CD14-positive monocyte (primary cell): ENCODE measurements around the gene DCLRE1C. TPM values are rescaled to one million over a fixed set of nuclear protein-coding genes. Genes with fewer than 3 reads are reported as not detected.

Experiments used
- DNase-seq, 3 donors: peaks; one replicate each; pipeline ENCODE4 v3.0.0-alpha.2; 2011 to 2022
- H2AFZ ChIP-seq: 2 replicates; pipeline ENCODE4 v1.6.0; 2012; ENCODE audit warnings: mild to moderate bottlenecking, low read depth, low read length, inconsistent platforms; ENCODE audit not compliant: insufficient read depth, poor library complexity, severe bottlenecking
- H3K27ac ChIP-seq, 2 donors: 1 replicate in 1 of 2; 2 replicates in 1 of 2; pipeline ENCODE4 v1.5.1; 2012 to 2013; ENCODE audit warnings: low read length in 2 of 2, control low read depth in 1 of 2, inconsistent platforms in 1 of 2, low read depth in 1 of 2, mild to moderate bottlenecking in 1 of 2
- H3K27me3 ChIP-seq, 2 donors: one replicate each; pipeline versions ENCODE4 v1.6.0 to v1.6.1; 2011 to 2013; ENCODE audit warnings: low read length in 2 of 2; ENCODE audit not compliant: control insufficient read depth in 2 of 2, insufficient read depth in 2 of 2
- H3K36me3 ChIP-seq, 2 donors: replicated peaks in 1 of 2; 1 replicate in 1 of 2; 2 replicates in 1 of 2; pipeline versions ENCODE4 v1.5.1 to v1.6.1; 2012 to 2013; ENCODE audit warnings: low read length in 2 of 2, control low read depth in 1 of 2, inconsistent platforms in 1 of 2, mild to moderate bottlenecking in 1 of 2; ENCODE audit not compliant: insufficient read depth in 2 of 2, control insufficient read depth in 1 of 2
- H3K4me1 ChIP-seq, 2 donors: 1 replicate in 1 of 2; 2 replicates in 1 of 2; pipeline versions ENCODE4 v1.5.1 to v1.6.1; 2012 to 2013; ENCODE audit warnings: low read length in 2 of 2, control low read depth in 1 of 2, inconsistent platforms in 1 of 2, mild to moderate bottlenecking in 1 of 2, moderate library complexity in 1 of 2; ENCODE audit not compliant: insufficient read depth in 2 of 2, control insufficient read depth in 1 of 2
- H3K4me2 ChIP-seq: replicated peaks from 2 replicates; pipeline ENCODE3; 2012; ENCODE audit warnings: low read length, moderate library complexity, mild to moderate bottlenecking; ENCODE audit not compliant: poor library complexity, severe bottlenecking; ENCODE audit errors: extremely low read depth
- H3K4me3 ChIP-seq, 3 experiments: fragments of 200-600 bp in 1 of 3; sonication (generic) in 1 of 3; replicated peaks in 1 of 3; 1 replicate in 2 of 3; 2 replicates in 1 of 3; pipeline ENCODE4 v1.5.1; 2011 to 2013; ENCODE audit warnings: low read length in 3 of 3, mild to moderate bottlenecking in 3 of 3, control low read depth in 2 of 3, low read depth in 2 of 3, inconsistent platforms in 1 of 3, moderate library complexity in 1 of 3
- H3K79me2 ChIP-seq: 2 replicates; pipeline ENCODE4 v1.6.0; 2012; ENCODE audit warnings: mild to moderate bottlenecking, control low read depth, inconsistent platforms, low read length, moderate library complexity; ENCODE audit not compliant: insufficient read depth
- H3K9ac ChIP-seq: 2 replicates; pipeline ENCODE4 v1.6.0; 2017; ENCODE audit warnings: low read length, mild to moderate bottlenecking; ENCODE audit not compliant: insufficient read depth, poor library complexity, severe bottlenecking
- H3K9me3 ChIP-seq, 2 donors: replicated peaks in 1 of 2; 1 replicate in 1 of 2; 2 replicates in 1 of 2; pipeline versions ENCODE4 v1.5.1 to v1.6.1; 2012 to 2013; ENCODE audit warnings: low read length in 2 of 2, control low read depth in 1 of 2; ENCODE audit not compliant: control insufficient read depth in 1 of 2, insufficient read depth in 1 of 2
- H4K20me1 ChIP-seq: 2 replicates; pipeline ENCODE4 v1.6.0; 2012; ENCODE audit warnings: mild to moderate bottlenecking, low read length, control low read depth, moderate library complexity; ENCODE audit not compliant: insufficient read depth
- H3K27ac Mint-ChIP-seq, 7 donors: one replicate each; pipeline ENCODE4 v1.8.0; 2020; ENCODE audit warnings: mild to moderate bottlenecking in 7 of 7, mixed read lengths in 7 of 7, moderate library complexity in 6 of 7, inconsistent platforms in 2 of 7
- H3K27me3 Mint-ChIP-seq, 3 donors: one replicate each; pipeline ENCODE4 v1.8.0; 2021 to 2022; ENCODE audit warnings: low read depth in 3 of 3, mild to moderate bottlenecking in 3 of 3, mixed read lengths in 3 of 3, moderate library complexity in 3 of 3, inconsistent platforms in 1 of 3
- H3K36me3 Mint-ChIP-seq, 2 donors: one replicate each; pipeline ENCODE4 v1.8.0; 2020; ENCODE audit warnings: mixed read lengths in 2 of 2, inconsistent platforms in 1 of 2, mild to moderate bottlenecking in 1 of 2
- H3K4me1 Mint-ChIP-seq: one replicate; pipeline ENCODE4 v1.8.0; 2020; ENCODE audit warnings: mild to moderate bottlenecking, mixed read lengths
- H3K4me3 Mint-ChIP-seq, 2 donors: one replicate each; pipeline ENCODE4 v1.8.0; 2020; ENCODE audit warnings: mild to moderate bottlenecking in 2 of 2, mixed read lengths in 2 of 2, moderate library complexity in 1 of 2
- H3K9me3 Mint-ChIP-seq, 7 donors: one replicate each; pipeline ENCODE4 v1.8.0; 2020 to 2022; ENCODE audit warnings: mixed read lengths in 7 of 7, mild to moderate bottlenecking in 6 of 7, moderate library complexity in 6 of 7, inconsistent platforms in 2 of 7
- CTCF ChIP-seq: fragments of 200-600 bp; IDR thresholded peaks from one replicate; pipeline ENCODE4 v1.8.0; 2022; ENCODE audit warnings: antibody characterized with exemption, mild to moderate bottlenecking
- WGBS: methylation state at CpG from one replicate; pipeline ENCODE4 v1.1.5; 2013; ENCODE audit warnings: missing lambda C conversion rate; ENCODE audit not compliant: insufficient coverage; 5-methylcytosine and 5-hydroxymethylcytosine counted together
- intact Hi-C, 2 donors: fragments of 100-400 bp; cut with micrococcal nuclease; formaldehyde crosslinking; loops; one replicate each; pipeline versions ENCODE4 v1.15.0 to v1.15.1; 2023
- polyA plus RNA-seq, 3 donors: library from polyadenylated mRNA; depleted of rRNA in 1 of 3; unstranded in 2 of 3; stranded (reverse) in 1 of 3; fragments of 300-500 nt in 2 of 3; fragments of >200 nt in 1 of 3; fragmentation: Illumina TruSeq in 2 of 3; gene quantifications; 1 replicate in 2 of 3; 2 replicates in 1 of 3; pipeline ENCODE4 v1.2.3, GENCODE V29; 2012 to 2021

The DCLRE1C gene
- polyA plus RNA-seq, 3 donors: 8.9 to 17.6 (median 10.9) TPM

- H3K4me2 ChIP-seq: no peak overlapping the region
- H3K36me3 ChIP-seq: peaks cover 81 to 100% of the 10 kb centered on the region in 2 donors
- Mint-ChIP-seq H3K27me3 (no peaks in the 10 kb centered on the region), H3K4me3 (no peak overlapping the region), H3K27ac (no peak overlapping the region), H3K9me3 (peaks cover 8 to 19% (median 10%) of the 10 kb centered on the region in 7 donors), H3K36me3 (peaks cover 86 to 97% of the 10 kb centered on the region in 2 donors), H3K4me1 (no peaks in the 10 kb centered on the region)
- no peak for TF ChIP-seq CTCF
- peaks cover 27% of the 10 kb centered on the region for H4K20me1 ChIP-seq
- H3K27ac ChIP-seq: no peak overlapping the region
- no peak overlapping the region for H3K9ac ChIP-seq
- no peak for DNase-seq
- WGBS: 100% methylated on average over 1 of the region's 2 CpGs
- no peak overlapping the region for H2AFZ ChIP-seq
- peaks cover 6 to 18% of the 10 kb centered on the region in 2 donors for H3K9me3 ChIP-seq
- H3K4me3 ChIP-seq: no peak overlapping the region
- H3K27me3 ChIP-seq: no peaks in the 10 kb centered on the region
- H3K79me2 ChIP-seq: peaks cover 26% of the 10 kb centered on the region
- no peaks in the 10 kb centered on the region for H3K4me1 ChIP-seq
- intact Hi-C loops: no loop called here
Measured at GRCh38 chr10:14916600-14916999, 37.3 kb downstream of the DCLRE1C start.

- H3K4me1 Mint-ChIP-seq: no peaks in the 10 kb centered on the region
- WGBS: 100% methylated on average over 2 of the region's 3 CpGs
- no peak for TF ChIP-seq CTCF
- H3K27ac ChIP-seq: no peak overlapping the region
- H2AFZ ChIP-seq: no peak overlapping the region
- H3K36me3 Mint-ChIP-seq: peaks cover 75 to 95% of the 10 kb centered on the region in 2 donors
- H3K9me3 Mint-ChIP-seq: peaks cover 0 to 2% (median 0%) of the 10 kb centered on the region in 7 donors
- intact Hi-C loops: no loop called here
- H3K27me3 Mint-ChIP-seq: no peaks in the 10 kb centered on the region
- no peak for DNase-seq
- H3K9ac ChIP-seq: no peak overlapping the region
- H4K20me1 ChIP-seq: peaks cover 31% of the 10 kb centered on the region
- H3K4me2 ChIP-seq: no peak overlapping the region
- peaks cover 37% of the 10 kb centered on the region for H3K79me2 ChIP-seq
- no peak overlapping the region for H3K4me3 ChIP-seq
- no peaks in the 10 kb centered on the region for H3K9me3 ChIP-seq
- no peak overlapping the region for H3K27ac Mint-ChIP-seq
- no peaks in the 10 kb centered on the region for H3K4me1 ChIP-seq
- no peak overlapping the region for H3K4me3 Mint-ChIP-seq
- peaks cover 78 to 100% of the 10 kb centered on the region in 2 donors for H3K36me3 ChIP-seq
- no peaks in the 10 kb centered on the region for H3K27me3 ChIP-seq
Measured at GRCh38 chr10:14911801-14912200, 42.1 kb downstream of the DCLRE1C start.
